Hepatocyte (in vitro differentiated cells): ENCODE results near the gene SYTL4. TPM values are rescaled to one million over a fixed set of nuclear protein-coding genes. Genes with fewer than 3 reads are reported as not detected.

Experiments used
- DNase-seq: peaks from one replicate; pipeline ENCODE4 v3.0.0-alpha.2; 2016; ENCODE audit warnings: low spot score
- H2AFZ ChIP-seq: fragments of 200-600 bp; sonication (generic); 2 replicates; pipeline ENCODE4 v1.6.0; 2016; ENCODE audit warnings: antibody characterized with exemption, mild to moderate bottlenecking
- H3K27ac ChIP-seq: fragments of 200-600 bp; sonication (generic); 2 replicates; pipeline ENCODE4 v1.5.1; 2016; ENCODE audit warnings: mild to moderate bottlenecking
- H3K27me3 ChIP-seq: fragments of 200-600 bp; sonication (generic); 2 replicates; pipeline ENCODE4 v1.6.1; 2016
- H3K36me3 ChIP-seq: fragments of 200-600 bp; sonication (generic); replicated peaks from 2 replicates; pipeline ENCODE4 v1.5.1; 2016; ENCODE audit warnings: low read depth; ENCODE audit not compliant: insufficient read depth
- H3K4me1 ChIP-seq: fragments of 200-600 bp; sonication (generic); 2 replicates; pipeline ENCODE4 v1.5.1; 2016; ENCODE audit warnings: mild to moderate bottlenecking, moderate library complexity; ENCODE audit not compliant: insufficient read depth
- H3K4me2 ChIP-seq: fragments of 200-600 bp; sonication (generic); 2 replicates; pipeline ENCODE4 v1.6.0; 2016
- H3K4me3 ChIP-seq: fragments of 200-600 bp; sonication (generic); 2 replicates; pipeline ENCODE4 v1.5.1; 2016; ENCODE audit warnings: mild to moderate bottlenecking
- H3K79me2 ChIP-seq: fragments of 200-600 bp; sonication (generic); 2 replicates; pipeline ENCODE4 v1.6.0; 2017; ENCODE audit warnings: mild to moderate bottlenecking
- H3K9me2 ChIP-seq: fragments of 200-600 bp; sonication (generic); replicated peaks from 2 replicates; pipeline ENCODE4 v1.6.0; 2017; ENCODE audit warnings: mild to moderate bottlenecking; ENCODE audit not compliant: insufficient read depth
- H3K9me3 ChIP-seq: fragments of 200-600 bp; sonication (generic); 2 replicates; pipeline ENCODE4 v1.5.1; 2016; ENCODE audit warnings: low read depth, mild to moderate bottlenecking
- H4K20me1 ChIP-seq: fragments of 200-600 bp; sonication (generic); 2 replicates; pipeline ENCODE4 v1.6.0; 2016; ENCODE audit warnings: mild to moderate bottlenecking; ENCODE audit not compliant: insufficient read depth, poor library complexity, severe bottlenecking
- EZH2 ChIP-seq: fragments of 200-600 bp; sonication (generic); IDR thresholded peaks from 2 replicates; pipeline ENCODE4 v1.6.1; 2016; ENCODE audit warnings: antibody characterized with exemption, mild to moderate bottlenecking, borderline replicate concordance
- EZH2phosphoT487 ChIP-seq: fragments of 200-600 bp; sonication (generic); IDR thresholded peaks from one replicate; pipeline ENCODE4 v1.6.1; 2018; ENCODE audit warnings: antibody characterized with exemption, mild to moderate bottlenecking, low read depth, moderate library complexity; ENCODE audit not compliant: unreplicated experiment, severe bottlenecking
- WGBS: methylation state at CpG from one replicate; pipeline ENCODE4 v1.1.6; 2016; ENCODE audit warnings: low lambda C conversion rate; ENCODE audit errors: missing lambda C conversion rate; 5-methylcytosine and 5-hydroxymethylcytosine counted together
- polyA plus RNA-seq: library from polyadenylated mRNA; unstranded; fragments of >200 nt; fragmentation: Nextera tagmentation; extraction: Ambion mirVana; gene quantifications from 2 replicates; pipeline ENCODE4 v1.2.1, GENCODE V29; 2016
- total RNA-seq: library from RNA; depleted of rRNA; stranded (reverse); fragments of >200 nt; gene quantifications from 2 replicates; pipeline ENCODE4 v1.2.3, GENCODE V29; 2014
- TF ChIP-seq, protein P1 (sequence below): fragments of 200-600 bp; sonication (generic); IDR thresholded peaks from 2 replicates; pipeline ENCODE4 v1.5.1; 2016; ENCODE audit warnings: antibody characterized with exemption, mild to moderate bottlenecking; ENCODE audit not compliant: poor library complexity

The SYTL4 gene
- total and polyA plus RNA-seq, 2 experiments from 2014 or later, result 2.4 to 3.4 TPM

DNA sequence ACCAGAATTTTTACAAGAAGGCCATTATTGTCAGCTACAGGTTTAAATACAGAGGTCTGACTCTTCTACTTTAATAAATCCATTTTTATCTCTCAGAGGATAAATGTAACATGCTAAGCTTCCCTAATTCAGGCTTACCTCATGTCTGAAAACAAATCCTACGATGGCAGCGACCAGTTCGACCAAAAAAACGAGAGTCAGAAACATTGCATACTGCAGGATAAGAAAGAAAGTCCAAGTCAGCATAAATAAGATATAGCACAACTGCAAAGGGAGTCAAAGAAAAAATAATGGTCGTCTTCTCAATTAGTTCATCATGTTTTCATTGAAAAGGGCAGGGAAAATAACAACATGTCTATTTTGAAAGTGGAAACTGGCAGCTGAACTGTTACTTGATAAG, 96.9 kb downstream of the SYTL4 start:
- H3K4me2 ChIP-seq, result peak overlapping the region; percentile 79
- no peaks in the 10 kb centered on the region for H4K20me1 ChIP-seq
- no peaks in the 10 kb centered on the region for H3K36me3 ChIP-seq
- H3K9me3 ChIP-seq, result no peaks in the 10 kb centered on the region
- H3K79me2 ChIP-seq, result peaks cover 5% of the 10 kb centered on the region
- H3K27me3 ChIP-seq, result no peaks in the 10 kb centered on the region
- H2AFZ ChIP-seq, result no peak overlapping the region
- no peak overlapping the region for H3K27ac ChIP-seq
- TF ChIP-seq EZH2, result no peak
- TF ChIP-seq EZH2phosphoT487, result no peak
- TF ChIP-seq, protein P1, sequence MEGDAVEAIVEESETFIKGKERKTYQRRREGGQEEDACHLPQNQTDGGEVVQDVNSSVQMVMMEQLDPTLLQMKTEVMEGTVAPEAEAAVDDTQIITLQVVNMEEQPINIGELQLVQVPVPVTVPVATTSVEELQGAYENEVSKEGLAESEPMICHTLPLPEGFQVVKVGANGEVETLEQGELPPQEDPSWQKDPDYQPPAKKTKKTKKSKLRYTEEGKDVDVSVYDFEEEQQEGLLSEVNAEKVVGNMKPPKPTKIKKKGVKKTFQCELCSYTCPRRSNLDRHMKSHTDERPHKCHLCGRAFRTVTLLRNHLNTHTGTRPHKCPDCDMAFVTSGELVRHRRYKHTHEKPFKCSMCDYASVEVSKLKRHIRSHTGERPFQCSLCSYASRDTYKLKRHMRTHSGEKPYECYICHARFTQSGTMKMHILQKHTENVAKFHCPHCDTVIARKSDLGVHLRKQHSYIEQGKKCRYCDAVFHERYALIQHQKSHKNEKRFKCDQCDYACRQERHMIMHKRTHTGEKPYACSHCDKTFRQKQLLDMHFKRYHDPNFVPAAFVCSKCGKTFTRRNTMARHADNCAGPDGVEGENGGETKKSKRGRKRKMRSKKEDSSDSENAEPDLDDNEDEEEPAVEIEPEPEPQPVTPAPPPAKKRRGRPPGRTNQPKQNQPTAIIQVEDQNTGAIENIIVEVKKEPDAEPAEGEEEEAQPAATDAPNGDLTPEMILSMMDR, result no peak
- H3K4me3 ChIP-seq, result peak overlapping the region; percentile 46
- 52% methylated on average over 5 of the region's 5 CpGs for WGBS
- no peaks in the 10 kb centered on the region for H3K9me2 ChIP-seq
- no peaks in the 10 kb centered on the region for H3K4me1 ChIP-seq
- no peak for DNase-seq

DNA sequence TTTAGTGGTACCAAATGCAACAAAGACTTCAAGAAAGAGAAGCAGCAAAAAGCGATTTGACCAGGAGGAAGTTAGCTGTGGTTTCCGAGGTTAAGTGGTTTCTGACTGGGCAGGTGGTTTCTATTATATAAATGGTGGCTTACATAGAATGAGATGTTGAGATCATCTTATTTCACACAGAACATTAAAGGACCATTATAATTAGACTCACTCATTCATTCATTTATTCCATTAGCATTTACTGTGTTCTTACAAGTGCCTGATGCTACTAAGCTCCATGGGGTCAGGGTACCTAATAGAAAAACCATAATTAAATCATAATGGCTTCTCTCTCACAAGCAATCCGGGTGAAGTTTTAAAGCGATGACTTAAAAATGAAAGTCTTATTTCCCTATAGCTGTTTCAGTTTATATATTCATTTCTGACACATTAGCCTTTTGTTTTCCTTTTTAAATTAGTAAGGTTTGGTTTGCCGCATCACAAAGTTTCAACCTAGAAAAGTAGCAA, 105.9 kb downstream of the SYTL4 start:
- Histone ChIP-seq H2AFZ (no peak overlapping the region), H3K27ac (no peak overlapping the region), H3K4me3 (no peak overlapping the region), H3K79me2 (no peaks in the 10 kb centered on the region), H3K36me3 (no peaks in the 10 kb centered on the region), H3K9me2 (no peaks in the 10 kb centered on the region), H3K9me3 (no peaks in the 10 kb centered on the region), H3K4me1 (no peaks in the 10 kb centered on the region), H4K20me1 (no peaks in the 10 kb centered on the region), H3K4me2 (no peak overlapping the region), H3K27me3 (no peaks in the 10 kb centered on the region)
- TF ChIP-seq EZH2phosphoT487, result no peak
- TF ChIP-seq EZH2, result no peak
- TF ChIP-seq, protein P1, result no peak
- no peak for DNase-seq
- 82% methylated on average over 5 of the region's 5 CpGs for WGBS

Other genes with a start within 250 kb of the SYTL4 start
- gene TNMD, start 147.2 kb downstream of the SYTL4 start, total RNA-seq, result 1.8 and 4.8 TPM in 2 replicates
- gene TNMD, start 147.2 kb downstream of the SYTL4 start, polyA plus RNA-seq, result 1.1 TPM in 1 of 2 replicates, not detected in the other
- gene TSPAN6, start 95.3 kb downstream of the SYTL4 start, total RNA-seq, result 134 and 146 TPM in 2 replicates
- gene TSPAN6, start 95.3 kb downstream of the SYTL4 start, polyA plus RNA-seq, result 98.3 and 131 TPM in 2 replicates
- 19.1 and 24.9 TPM in 2 replicates for gene SRPX2, start 87.9 kb downstream of the SYTL4 start, total RNA-seq
- 22.9 and 32.2 TPM in 2 replicates for gene SRPX2, start 87.9 kb downstream of the SYTL4 start, polyA plus RNA-seq
- 12.2 TPM in 2 replicates for gene CSTF2, start 88.3 kb upstream of the SYTL4 start, total RNA-seq
- 11.2 and 13.0 TPM in 2 replicates for gene CSTF2, start 88.3 kb upstream of the SYTL4 start, polyA plus RNA-seq
- gene NOX1, start 142.2 kb upstream of the SYTL4 start, total RNA-seq, result 2.5 and 3.0 TPM in 2 replicates
- gene NOX1, start 142.2 kb upstream of the SYTL4 start, polyA plus RNA-seq, result 0.99 and 1.9 TPM in 2 replicates
- gene XKRX, start 196.8 kb upstream of the SYTL4 start, total RNA-seq, result 8.7 and 10.4 TPM in 2 replicates
- 1.0 and 1.1 TPM in 2 replicates for gene XKRX, start 196.8 kb upstream of the SYTL4 start, polyA plus RNA-seq
- gene ARL13A, start 237.6 kb upstream of the SYTL4 start, total RNA-seq, result not detected in 2 replicates
- gene ARL13A, start 237.6 kb upstream of the SYTL4 start, polyA plus RNA-seq, result not detected in 2 replicates